ENCODE data around the gene SIRT6. TPM values are rescaled to one million over a fixed set of nuclear protein-coding genes. Genes with fewer than 3 reads are reported as not detected.
A peak's percentile ranks its signal among the peaks of the same experiment; 100 is the strongest.

SIRT6 gene
- total RNA-seq, 4 donors from 2014 or later = 10.0 to 35.0 (median 27.1) TPM

DNA sequence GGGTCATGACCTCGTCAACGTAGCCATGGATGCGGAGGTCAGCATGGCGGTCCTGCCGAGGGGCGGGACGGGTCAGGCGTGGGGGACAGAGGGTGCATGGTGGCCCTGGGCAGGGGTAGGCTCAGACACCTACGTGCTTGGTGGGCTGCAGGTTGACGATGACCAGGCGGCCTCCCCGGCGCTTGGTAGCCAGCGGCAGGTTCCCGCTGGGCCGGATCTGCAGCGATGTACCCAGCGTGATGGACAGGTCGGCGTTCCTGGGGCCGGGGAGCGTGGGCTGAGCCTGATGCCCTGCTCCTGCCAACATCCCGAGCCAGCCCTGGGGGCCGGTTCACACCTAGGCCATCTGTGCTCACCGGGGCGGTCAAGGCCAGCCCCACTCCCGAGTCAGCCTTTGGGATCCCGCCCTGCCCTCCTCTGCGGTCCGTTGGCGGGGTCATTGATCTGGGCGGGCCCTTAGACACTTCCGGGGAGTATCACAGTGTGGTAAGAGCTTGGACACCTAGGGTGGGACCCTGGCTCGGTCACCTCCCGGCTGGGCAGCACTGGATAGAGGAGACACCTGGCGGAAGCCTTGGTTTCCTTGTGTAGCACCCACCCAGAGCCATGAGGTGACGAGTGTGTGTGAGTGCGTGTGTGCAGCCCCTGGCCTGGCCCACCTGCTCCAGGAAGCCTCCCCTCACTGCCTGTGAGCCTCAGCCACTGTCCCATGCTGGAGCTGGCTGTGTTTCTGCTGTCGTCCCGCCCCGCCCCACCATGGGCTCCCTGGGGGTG, 7.3 kb downstream of the SIRT6 start:
- no peak for ATAC-seq
- Histone ChIP-seq H3K27ac (no peak overlapping the region), H3K9me3 (no peaks in the 10 kb centered on the region), H3K36me3 (peaks cover 0 to 61% of the 10 kb centered on the region in 2 donors), H3K4me1 (peaks cover 0 to 10% (median 0%) of the 10 kb centered on the region in 3 donors), H3K4me3 (no peak overlapping the region), H3K27me3 (peaks cover 32% of the 10 kb centered on the region)
- no CpG with 5 or more reads among the region's 41 CpGs for WGBS, 2 donors (ENCODE audit: low coverage in 1 of 2)
- TF ChIP-seq POLR2A (IDR thresholded peaks at IDR 0.05) (no peak), POLR2AphosphoS5 (IDR thresholded peaks at IDR 0.05) (no peak), EP300 (IDR thresholded peaks at IDR 0.05) (no peak)
- TF ChIP-seq, protein P1, sequence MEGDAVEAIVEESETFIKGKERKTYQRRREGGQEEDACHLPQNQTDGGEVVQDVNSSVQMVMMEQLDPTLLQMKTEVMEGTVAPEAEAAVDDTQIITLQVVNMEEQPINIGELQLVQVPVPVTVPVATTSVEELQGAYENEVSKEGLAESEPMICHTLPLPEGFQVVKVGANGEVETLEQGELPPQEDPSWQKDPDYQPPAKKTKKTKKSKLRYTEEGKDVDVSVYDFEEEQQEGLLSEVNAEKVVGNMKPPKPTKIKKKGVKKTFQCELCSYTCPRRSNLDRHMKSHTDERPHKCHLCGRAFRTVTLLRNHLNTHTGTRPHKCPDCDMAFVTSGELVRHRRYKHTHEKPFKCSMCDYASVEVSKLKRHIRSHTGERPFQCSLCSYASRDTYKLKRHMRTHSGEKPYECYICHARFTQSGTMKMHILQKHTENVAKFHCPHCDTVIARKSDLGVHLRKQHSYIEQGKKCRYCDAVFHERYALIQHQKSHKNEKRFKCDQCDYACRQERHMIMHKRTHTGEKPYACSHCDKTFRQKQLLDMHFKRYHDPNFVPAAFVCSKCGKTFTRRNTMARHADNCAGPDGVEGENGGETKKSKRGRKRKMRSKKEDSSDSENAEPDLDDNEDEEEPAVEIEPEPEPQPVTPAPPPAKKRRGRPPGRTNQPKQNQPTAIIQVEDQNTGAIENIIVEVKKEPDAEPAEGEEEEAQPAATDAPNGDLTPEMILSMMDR (IDR thresholded peaks at IDR 0.05) = no peak

DNA sequence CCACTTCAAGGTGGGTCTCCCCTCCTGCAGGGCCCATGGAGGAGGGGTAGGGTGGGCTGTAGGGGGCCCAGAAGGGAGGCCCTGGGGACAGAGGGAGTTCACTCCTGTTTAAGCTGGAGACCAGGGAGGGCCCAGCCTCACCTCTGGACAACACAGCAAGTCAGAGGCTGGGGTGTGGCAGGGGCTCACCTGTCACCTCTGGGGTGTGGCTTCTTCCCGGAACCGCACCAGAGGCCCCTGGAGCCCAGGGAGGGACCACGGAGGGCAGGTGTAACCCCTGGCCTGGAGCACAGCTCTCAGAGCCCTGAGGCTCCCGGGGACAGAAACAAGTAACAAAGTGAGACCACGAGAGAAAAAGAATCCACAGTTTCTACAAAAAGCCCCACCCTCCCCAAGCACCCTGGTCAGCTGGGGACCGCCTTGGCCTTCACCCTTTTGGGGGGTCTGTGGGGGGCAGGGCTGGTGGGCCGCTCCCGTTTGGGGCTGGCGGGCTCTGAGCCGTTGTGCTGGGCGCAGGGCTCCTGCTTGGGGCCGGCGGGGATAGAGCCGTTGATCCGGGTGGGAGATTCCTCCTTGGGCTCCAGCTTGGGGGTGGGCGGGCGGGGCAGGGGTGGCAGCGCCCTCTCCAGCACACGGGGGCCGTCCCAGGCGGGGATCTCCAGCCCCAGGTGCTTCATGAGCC, 8.0 kb downstream of the SIRT6 start:
- no peak for ATAC-seq
- Histone ChIP-seq H3K27me3 (peaks cover 32% of the 10 kb centered on the region), H3K4me3 (no peak overlapping the region), H3K9me3 (no peaks in the 10 kb centered on the region), H3K36me3 (peaks cover 0 to 53% of the 10 kb centered on the region in 2 donors), H3K4me1 (peaks cover 0 to 10% (median 0%) of the 10 kb centered on the region in 3 donors), H3K27ac (no peak overlapping the region)
- TF ChIP-seq POLR2AphosphoS5 (IDR thresholded peaks at IDR 0.05) = no peak
- TF ChIP-seq POLR2A (IDR thresholded peaks at IDR 0.05) = no peak
- TF ChIP-seq EP300 (IDR thresholded peaks at IDR 0.05) = no peak
- TF ChIP-seq, protein P1 (IDR thresholded peaks at IDR 0.05) = no peak
- no CpG with 5 or more reads among the region's 21 CpGs for WGBS, 2 donors (ENCODE audit: low coverage in 1 of 2)

DNA sequence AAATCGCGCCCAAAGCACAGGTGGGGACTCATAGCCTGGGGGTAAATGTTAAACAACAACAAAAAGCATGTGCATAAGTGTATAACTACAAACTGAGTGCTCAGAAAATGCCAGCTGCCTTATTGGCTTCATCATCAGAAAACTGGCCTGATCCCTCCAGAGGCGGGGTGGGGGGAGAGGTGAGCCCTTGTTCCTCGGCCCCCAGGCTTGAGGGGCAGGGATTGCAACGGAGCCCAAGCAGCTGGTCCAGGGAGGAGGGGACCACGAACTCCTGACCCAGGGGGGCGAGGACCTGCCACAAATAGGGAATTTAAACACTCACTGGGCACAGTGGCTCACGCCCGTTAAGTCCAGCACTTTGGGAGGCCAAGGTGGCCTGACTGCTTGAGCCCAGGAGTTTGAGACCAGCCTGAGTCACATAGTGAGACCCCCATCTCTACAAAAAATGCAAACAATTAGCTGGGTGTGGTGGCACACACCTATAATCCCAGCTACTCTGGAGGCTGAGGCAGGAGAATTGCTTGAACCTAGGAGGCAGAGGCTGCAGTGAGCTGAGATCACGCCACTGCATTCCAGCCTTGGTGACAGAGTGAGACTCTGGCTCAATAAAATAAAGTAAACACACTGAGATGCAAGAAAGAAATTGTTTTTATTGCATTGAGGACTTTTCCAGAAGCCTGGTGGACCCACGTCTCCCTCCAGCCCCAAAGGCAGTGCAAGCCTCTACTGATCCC, 8.7 kb downstream of the SIRT6 start:
- no peak for ATAC-seq
- H3K27me3 ChIP-seq = peaks cover 36% of the 10 kb centered on the region
- TF ChIP-seq POLR2AphosphoS5 (IDR thresholded peaks at IDR 0.05) = no peak
- no peak for TF ChIP-seq POLR2A (IDR thresholded peaks at IDR 0.05)
- TF ChIP-seq, protein P1 (IDR thresholded peaks at IDR 0.05) = no peak
- TF ChIP-seq EP300 (IDR thresholded peaks at IDR 0.05) = no peak
- H3K4me1 ChIP-seq = peaks cover 0 to 10% (median 0%) of the 10 kb centered on the region in 3 donors
- H3K9me3 ChIP-seq = no peaks in the 10 kb centered on the region
- H3K27ac ChIP-seq = no peak overlapping the region
- WGBS, 2 donors (ENCODE audit: low coverage in 1 of 2) = 80% methylated on average over 1 of the region's 11 CpGs; no CpG with 5 or more reads in 1 of the 2 donors
- no peak overlapping the region for H3K4me3 ChIP-seq
- peaks cover 0 to 46% of the 10 kb centered on the region in 2 donors for H3K36me3 ChIP-seq

DNA sequence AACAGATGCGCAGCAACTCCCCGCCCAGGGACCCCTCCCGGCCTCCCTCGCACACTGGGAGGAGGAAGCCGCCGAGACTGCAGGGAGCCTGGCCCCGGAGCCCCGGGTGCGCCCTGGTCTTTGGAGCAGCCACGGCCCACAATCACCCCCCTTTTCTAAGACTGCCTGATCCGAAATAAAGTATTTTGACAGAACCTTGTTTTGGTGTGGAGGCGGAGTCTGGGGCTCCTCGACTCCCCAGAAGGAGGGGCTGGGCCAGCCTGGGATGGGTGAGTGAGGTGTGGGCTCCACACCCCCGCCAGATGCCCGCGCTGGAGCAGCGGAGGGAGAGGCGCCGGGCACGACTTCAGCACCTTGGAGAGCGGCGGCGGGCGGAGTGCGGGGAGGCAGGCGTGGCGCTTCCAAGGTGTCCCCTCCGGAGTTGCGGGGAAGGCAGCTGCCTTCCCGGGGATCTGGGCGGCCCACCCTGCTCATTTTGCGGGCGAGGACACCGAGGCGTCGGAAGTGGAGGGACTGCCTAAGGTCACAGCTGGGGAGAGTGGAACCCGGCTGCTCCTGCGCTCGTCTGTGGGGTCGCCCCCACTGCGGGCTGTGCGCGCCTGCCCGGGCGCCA, 9.4 kb downstream of the SIRT6 start:
- peak; percentile 62 for ATAC-seq
- 8% methylated on average over 4 of the region's 45 CpGs; no CpG with 5 or more reads in 1 of the 2 donors for whole genome bisulfite sequencing, 2 donors (ENCODE audit: low coverage in 1 of 2)
- peaks cover 0 to 10% (median 0%) of the 10 kb centered on the region in 3 donors for H3K4me1 ChIP-seq
- TF ChIP-seq POLR2A (IDR thresholded peaks at IDR 0.05) = no peak
- TF ChIP-seq, protein P1 (IDR thresholded peaks at IDR 0.05) = no peak
- no peak for TF ChIP-seq EP300 (IDR thresholded peaks at IDR 0.05)
- peaks cover 41% of the 10 kb centered on the region for H3K27me3 ChIP-seq
- H3K27ac ChIP-seq = no peak overlapping the region
- H3K9me3 ChIP-seq = no peaks in the 10 kb centered on the region
- H3K36me3 ChIP-seq = peaks cover 0 to 39% of the 10 kb centered on the region in 2 donors
- no peak overlapping the region for H3K4me3 ChIP-seq

Measured in gastroesophageal sphincter (tissue), 4 donors.